NAMALWA (cell line): ENCODE results near the gene MAPK12.

Experiments
- DNase-seq: peaks from one replicate; pipeline ENCODE4 v3.0.0-alpha.2; 2015; ENCODE audit warnings: low spot score

Gene MAPK12

GRCh38 chr22:50232481-50233151 lies 28.9 kb downstream of the MAPK12 start:
- no peak for DNase-seq

GRCh38 chr22:50229370-50229769 lies 32.1 kb downstream of the MAPK12 start:
- DNase-seq: no peak

DNA sequence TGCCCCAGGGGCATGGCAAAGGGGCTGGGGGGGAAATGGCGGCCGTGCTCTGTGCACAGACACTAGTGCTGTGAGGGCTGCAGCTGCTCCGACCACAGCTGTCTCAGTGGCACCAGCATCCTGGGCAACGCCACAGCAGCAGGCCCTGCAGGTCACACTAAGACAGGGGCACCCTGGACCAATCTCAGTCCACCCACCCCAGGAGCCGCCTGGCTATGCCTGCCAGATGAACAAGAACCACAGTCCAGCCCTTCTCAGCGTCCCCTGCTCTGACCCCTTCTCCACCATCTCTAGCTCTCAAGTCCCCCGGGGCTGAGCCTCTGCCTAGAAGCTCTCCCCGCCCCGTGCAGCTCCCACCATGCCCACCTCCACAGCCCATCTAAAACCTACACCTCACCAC lies 33.1 kb downstream of the MAPK12 start:
- no peak for DNase-seq

GRCh38 chr22:50227579-50228215 lies 33.8 kb downstream of the MAPK12 start:
- no peak for DNase-seq

DNA sequence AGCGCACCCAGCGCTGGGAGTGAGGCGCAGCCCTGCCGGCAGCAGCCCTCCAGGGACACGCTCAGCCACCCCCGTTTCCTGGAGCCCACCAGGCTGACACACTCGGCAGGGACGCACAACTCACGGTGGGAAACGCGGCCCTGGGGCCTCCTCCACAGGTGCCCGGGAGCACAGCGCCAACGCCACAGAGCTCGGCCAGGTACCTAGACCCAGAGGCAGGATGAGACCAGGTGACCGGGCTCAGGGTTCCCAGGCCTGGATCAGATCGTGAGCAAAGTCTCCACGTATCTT lies 34.7 kb downstream of the MAPK12 start:
- DNase-seq: no peak

- DNase-seq: no peak
Measured at GRCh38 chr22:50226063-50226874, 35.2 kb downstream of the MAPK12 start.

- DNase-seq: no peak
Measured at GRCh38 chr22:50225200-50225969, 36.1 kb downstream of the MAPK12 start.

DNA sequence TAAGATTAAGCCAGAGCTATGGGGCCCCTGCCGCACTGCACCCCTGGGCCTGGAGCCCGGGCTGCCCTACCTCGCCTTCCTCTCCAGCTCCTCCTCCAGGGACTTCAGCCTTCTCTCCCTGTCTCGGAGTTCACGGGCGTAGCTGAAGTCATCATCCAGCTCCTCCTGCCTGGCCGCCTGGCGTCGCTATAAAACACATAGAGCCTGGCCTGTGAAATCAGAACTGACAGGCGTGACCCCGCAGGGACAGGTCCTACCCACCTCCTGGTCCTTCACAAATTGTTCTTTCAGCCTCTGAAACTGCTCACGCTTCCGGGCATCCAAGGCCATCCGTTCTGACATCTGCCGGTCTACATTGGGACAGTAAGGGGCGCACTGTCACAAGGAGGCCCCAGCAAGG lies 37.4 kb downstream of the MAPK12 start:
- no peak for DNase-seq

GRCh38 chr22:50222508-50222907 lies 39.0 kb downstream of the MAPK12 start:
- no peak for DNase-seq

DNA sequence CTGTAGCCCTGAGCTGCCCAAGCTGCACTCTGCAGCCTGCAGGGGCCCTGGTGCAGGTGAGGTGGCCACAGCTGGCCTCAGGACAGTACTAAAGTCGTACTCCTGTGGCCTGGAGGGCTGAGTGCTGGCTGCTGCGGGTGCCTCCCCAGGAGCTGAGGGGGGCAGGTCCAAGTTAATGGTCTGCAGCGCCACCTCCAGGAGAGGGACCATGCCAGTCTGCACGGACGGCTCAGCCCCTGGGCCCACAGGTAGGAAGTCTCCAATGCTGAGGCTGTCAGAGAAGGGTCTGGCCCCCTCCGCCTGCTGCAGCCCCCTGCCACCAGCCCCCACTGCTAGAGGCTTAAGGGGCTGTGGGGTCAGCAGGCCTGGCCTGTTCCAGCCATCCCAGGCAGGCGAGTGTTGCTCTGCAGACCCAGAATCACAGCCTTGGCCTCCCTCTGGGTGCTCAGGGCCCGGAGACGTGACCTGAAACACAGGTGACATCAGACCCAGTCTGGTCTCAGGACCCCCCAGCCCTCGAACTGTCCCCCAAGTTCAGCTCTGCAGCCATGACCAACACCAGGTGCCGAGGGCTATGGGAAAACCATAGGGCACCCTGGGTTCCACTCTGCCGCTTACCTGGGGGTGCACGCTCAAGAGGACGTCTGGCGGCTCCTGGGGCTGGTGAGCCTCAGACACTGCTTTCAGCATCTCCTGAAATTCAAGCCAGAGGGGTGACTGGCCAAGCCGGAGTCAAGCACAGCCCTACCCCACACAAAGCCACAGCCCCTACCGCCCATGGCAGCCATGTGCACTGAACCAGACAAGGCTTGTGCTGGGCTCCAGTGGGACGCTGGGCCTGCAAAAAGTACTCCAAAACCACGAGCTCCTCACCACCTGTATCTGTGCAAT lies 39.8 kb downstream of the MAPK12 start:
- DNase-seq: no peak

DNA sequence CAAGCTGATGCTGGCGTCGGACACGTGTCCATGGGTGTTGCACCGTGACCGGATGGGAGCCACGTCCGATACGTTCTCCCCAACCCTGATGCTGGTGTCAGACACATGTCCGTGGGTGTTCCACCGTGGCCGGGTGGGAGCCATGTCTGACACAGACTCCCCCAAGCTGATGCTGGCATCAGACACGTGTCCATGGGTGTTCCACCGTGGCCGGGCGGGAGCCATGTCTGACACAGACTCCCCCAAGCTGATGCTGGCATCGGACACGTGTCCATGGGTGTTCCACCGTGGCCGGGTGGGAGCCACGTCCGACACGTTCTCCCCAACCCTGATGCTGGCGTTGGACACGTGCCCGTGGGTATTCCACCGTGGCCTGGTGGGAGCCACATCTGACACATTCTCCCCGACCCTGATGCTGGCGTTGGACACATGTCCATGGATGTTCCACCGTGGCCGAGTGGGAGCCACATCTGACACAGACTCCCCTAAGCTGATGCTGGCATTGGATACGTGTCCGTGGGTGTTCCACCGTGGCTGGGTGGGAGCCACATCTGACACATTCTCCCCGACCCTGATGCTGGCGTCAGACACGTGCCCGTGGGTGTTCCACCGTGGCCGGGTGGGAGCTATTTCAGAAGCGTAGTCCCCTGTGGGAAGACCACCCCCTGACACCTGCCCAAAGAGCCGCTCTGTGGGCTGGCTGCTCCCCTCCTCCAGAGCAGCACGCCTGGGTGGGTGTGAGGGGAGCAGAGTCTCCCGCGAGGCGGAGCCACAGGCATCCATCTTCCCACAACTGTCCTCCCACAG lies 40.7 kb downstream of the MAPK12 start:
- DNase-seq: no peak

DNA sequence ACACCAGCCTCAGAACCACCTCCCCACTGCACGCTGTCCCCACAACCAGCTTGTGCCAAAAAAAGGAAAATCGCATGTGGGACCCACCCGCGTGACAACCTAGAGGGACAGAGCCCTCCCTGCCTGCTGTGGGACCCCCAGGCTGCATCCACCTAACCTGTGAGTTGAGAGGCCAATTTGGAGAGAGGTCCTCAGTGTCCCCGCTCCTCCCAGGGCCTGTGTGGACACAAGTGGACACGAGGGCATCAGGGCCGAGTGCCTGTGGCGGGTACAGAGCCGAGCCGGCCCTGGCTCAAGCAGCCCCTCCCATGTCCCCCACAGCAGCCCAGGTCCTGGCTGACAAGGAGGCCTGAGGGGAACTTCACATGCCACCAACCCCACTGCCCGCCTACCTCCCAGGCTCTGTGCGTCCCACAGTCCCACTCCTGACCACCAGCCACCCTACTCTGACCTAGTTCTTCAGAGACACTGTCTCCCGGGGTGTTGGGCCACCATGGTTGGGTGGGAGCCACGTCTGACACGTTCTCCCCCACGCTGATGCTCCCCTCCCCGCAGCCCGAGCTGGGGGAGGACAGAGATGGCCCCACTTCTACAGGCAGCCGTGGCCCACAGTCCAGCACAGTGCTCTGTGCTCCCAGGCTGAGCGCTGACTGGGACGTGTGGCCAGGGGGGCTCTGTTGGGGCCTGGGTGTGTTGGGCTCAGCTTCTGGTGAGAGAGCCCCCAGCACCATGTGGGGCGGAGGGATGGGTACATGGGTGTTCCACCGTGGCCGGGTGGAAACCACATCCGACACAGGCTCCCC lies 41.5 kb downstream of the MAPK12 start:
- no peak for DNase-seq

GRCh38 chr22:50218996-50219727 lies 42.3 kb downstream of the MAPK12 start:
- no peak for DNase-seq

GRCh38 chr22:50218153-50218995 lies 43.1 kb downstream of the MAPK12 start:
- DNase-seq: no peak

- DNase-seq: no peak
Measured at GRCh38 chr22:50217543-50218152, 43.8 kb downstream of the MAPK12 start.

GRCh38 chr22:50216684-50217520 lies 44.6 kb downstream of the MAPK12 start:
- DNase-seq: no peak
